Rectal smooth muscle tissue (tissue), 1 donor: ENCODE data around the gene CCRL2.
"Not testable (repeated sequence)": the region's sequence is repeated elsewhere in the genome, so short reads cannot be mapped to it uniquely, and the experiment has no call there.

ENCODE experiments used
- H3K27ac ChIP-seq: one replicate; pipeline ENCODE4 v1.7.0; 2013; ENCODE audit warnings: low read depth, low read length, inconsistent platforms
- H3K27me3 ChIP-seq: one replicate; pipeline ENCODE4 v1.7.0; 2013; ENCODE audit warnings: low read length; ENCODE audit not compliant: control insufficient read depth, insufficient read depth
- H3K36me3 ChIP-seq: one replicate; pipeline ENCODE4 v1.7.0; 2013; ENCODE audit warnings: low read length; ENCODE audit not compliant: control insufficient read depth, insufficient read depth
- H3K4me1 ChIP-seq: one replicate; pipeline ENCODE4 v1.7.0; 2013; ENCODE audit warnings: low read length; ENCODE audit not compliant: control insufficient read depth, insufficient read depth
- H3K4me3 ChIP-seq: one replicate; pipeline ENCODE4 v1.7.0; 2013; ENCODE audit warnings: low read length
- H3K9ac ChIP-seq: one replicate; pipeline ENCODE4 v1.7.0; 2013; ENCODE audit warnings: low read length

CCRL2 gene

GRCh38 chr3:46413951-46414350 is 6.9 kb downstream of the CCRL2 start:
- H3K36me3 ChIP-seq, result no peaks in the 10 kb centered on the region
- H3K4me1 ChIP-seq, result no peaks in the 10 kb centered on the region
- H3K4me3 ChIP-seq, result no peak overlapping the region
- no peak overlapping the region for H3K27ac ChIP-seq
- no peaks in the 10 kb centered on the region for H3K27me3 ChIP-seq
- no peak overlapping the region for H3K9ac ChIP-seq

DNA sequence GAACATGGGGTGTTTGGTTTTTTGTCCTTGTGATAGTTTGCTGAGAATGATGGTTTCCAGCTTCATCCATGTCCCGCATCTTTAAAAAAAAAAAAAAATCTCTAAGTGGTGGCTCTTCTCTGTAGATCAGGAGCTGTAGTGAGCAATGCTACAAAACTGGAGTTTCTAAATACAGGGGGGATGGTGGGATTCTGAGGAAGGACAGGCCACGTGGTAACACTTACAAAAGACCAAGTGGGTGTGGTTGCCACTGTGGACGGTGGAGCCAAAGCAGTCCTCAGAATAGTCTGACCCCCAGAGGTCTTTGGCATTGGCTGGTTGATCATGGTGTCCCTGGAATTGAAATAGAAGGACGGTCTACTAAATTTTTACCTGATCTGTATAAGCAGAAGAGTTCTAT is 7.7 kb downstream of the CCRL2 start:
- H3K4me3 ChIP-seq, result no peak overlapping the region
- no peak overlapping the region for H3K9ac ChIP-seq
- H3K36me3 ChIP-seq, result no peaks in the 10 kb centered on the region
- no peak overlapping the region for H3K27ac ChIP-seq
- H3K4me1 ChIP-seq, result no peaks in the 10 kb centered on the region
- no peaks in the 10 kb centered on the region for H3K27me3 ChIP-seq

- Histone ChIP-seq H3K4me1 (no peaks in the 10 kb centered on the region), H3K36me3 (no peaks in the 10 kb centered on the region), H3K4me3 (no peak overlapping the region), H3K27me3 (no peaks in the 10 kb centered on the region), H3K9ac (no peak overlapping the region), H3K27ac (no peak overlapping the region)
These were observed 9.2 kb downstream of the CCRL2 start for GRCh38 chr3:46416125-46416810.

DNA sequence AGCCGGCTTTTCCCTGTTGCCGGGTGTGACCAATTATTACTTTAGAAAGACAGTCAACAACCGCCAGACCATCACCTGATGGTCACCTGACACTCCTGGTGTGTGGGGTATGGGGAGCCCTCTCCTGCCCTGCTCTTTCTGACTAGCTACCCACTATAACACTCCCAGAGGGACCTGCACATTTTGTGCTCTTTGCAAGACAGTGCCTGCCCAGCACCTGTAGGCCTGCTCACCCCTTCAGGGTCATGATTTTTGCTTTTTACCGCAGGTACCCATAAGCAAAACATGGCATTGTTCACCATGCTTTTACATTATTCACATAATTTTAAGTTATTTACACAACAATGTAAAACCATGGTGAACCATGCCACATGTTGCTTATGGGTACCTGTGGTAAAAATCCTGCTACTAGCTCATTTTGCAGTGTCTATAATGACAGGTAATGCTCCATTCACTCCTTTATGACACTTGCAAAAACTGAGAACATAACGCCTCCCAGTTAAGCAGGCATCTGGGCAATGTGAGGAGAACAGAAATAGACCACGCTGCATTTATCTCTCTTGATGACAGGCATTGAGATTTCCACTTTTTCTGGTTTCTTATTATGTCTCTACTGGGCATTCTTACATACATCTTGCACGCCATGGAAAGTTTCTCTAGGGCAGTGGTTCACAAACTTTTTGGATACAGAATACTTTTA is 9.9 kb downstream of the CCRL2 start:
- H3K4me3 ChIP-seq, result no peak overlapping the region
- no peak overlapping the region for H3K27ac ChIP-seq
- H3K9ac ChIP-seq, result no peak overlapping the region
- no peaks in the 10 kb centered on the region for H3K27me3 ChIP-seq
- H3K4me1 ChIP-seq, result no peaks in the 10 kb centered on the region
- H3K36me3 ChIP-seq, result no peaks in the 10 kb centered on the region

GRCh38 chr3:46417841-46418611 is 11.0 kb downstream of the CCRL2 start:
- no peaks in the 10 kb centered on the region for H3K27me3 ChIP-seq
- H3K4me3 ChIP-seq, result no peak overlapping the region
- H3K27ac ChIP-seq, result no peak overlapping the region
- no peak overlapping the region for H3K9ac ChIP-seq
- H3K36me3 ChIP-seq, result no peaks in the 10 kb centered on the region
- no peaks in the 10 kb centered on the region for H3K4me1 ChIP-seq

GRCh38 chr3:46419816-46420215 is 12.8 kb downstream of the CCRL2 start:
- no peaks in the 10 kb centered on the region for H3K36me3 ChIP-seq
- no peak overlapping the region for H3K27ac ChIP-seq
- no peak overlapping the region for H3K9ac ChIP-seq
- H3K27me3 ChIP-seq, result no peaks in the 10 kb centered on the region
- no peaks in the 10 kb centered on the region for H3K4me1 ChIP-seq
- H3K4me3 ChIP-seq, result no peak overlapping the region

GRCh38 chr3:46420931-46421330 is 13.9 kb downstream of the CCRL2 start:
- no peaks in the 10 kb centered on the region for H3K27me3 ChIP-seq
- H3K4me1 ChIP-seq, result no peaks in the 10 kb centered on the region
- H3K9ac ChIP-seq, result no peak overlapping the region
- no peak overlapping the region for H3K4me3 ChIP-seq
- no peaks in the 10 kb centered on the region for H3K36me3 ChIP-seq
- H3K27ac ChIP-seq, result no peak overlapping the region

- Histone ChIP-seq H3K4me1 (no peaks in the 10 kb centered on the region), H3K27ac (no peak overlapping the region), H3K9ac (no peak overlapping the region), H3K36me3 (no peaks in the 10 kb centered on the region), H3K27me3 (no peaks in the 10 kb centered on the region), H3K4me3 (no peak overlapping the region)
These were observed 15.6 kb downstream of the CCRL2 start for GRCh38 chr3:46422617-46423016.

- Histone ChIP-seq H3K4me1 (no peaks in the 10 kb centered on the region), H3K27ac (no peak overlapping the region), H3K36me3 (no peaks in the 10 kb centered on the region), H3K9ac (no peak overlapping the region), H3K27me3 (no peaks in the 10 kb centered on the region), H3K4me3 (no peak overlapping the region)
These were observed 16.5 kb downstream of the CCRL2 start for GRCh38 chr3:46423588-46423987.

GRCh38 chr3:46426476-46426875 is 19.4 kb downstream of the CCRL2 start:
- H3K4me3 ChIP-seq, H3K36me3 ChIP-seq, H3K27me3 ChIP-seq, H3K9ac ChIP-seq, H3K4me1 ChIP-seq, H3K27ac ChIP-seq: not testable (repeated sequence)

GRCh38 chr3:46427404-46427803 is 20.3 kb downstream of the CCRL2 start:
- H3K36me3 ChIP-seq, H3K27me3 ChIP-seq, H3K4me3 ChIP-seq: not testable (repeated sequence)

DNA sequence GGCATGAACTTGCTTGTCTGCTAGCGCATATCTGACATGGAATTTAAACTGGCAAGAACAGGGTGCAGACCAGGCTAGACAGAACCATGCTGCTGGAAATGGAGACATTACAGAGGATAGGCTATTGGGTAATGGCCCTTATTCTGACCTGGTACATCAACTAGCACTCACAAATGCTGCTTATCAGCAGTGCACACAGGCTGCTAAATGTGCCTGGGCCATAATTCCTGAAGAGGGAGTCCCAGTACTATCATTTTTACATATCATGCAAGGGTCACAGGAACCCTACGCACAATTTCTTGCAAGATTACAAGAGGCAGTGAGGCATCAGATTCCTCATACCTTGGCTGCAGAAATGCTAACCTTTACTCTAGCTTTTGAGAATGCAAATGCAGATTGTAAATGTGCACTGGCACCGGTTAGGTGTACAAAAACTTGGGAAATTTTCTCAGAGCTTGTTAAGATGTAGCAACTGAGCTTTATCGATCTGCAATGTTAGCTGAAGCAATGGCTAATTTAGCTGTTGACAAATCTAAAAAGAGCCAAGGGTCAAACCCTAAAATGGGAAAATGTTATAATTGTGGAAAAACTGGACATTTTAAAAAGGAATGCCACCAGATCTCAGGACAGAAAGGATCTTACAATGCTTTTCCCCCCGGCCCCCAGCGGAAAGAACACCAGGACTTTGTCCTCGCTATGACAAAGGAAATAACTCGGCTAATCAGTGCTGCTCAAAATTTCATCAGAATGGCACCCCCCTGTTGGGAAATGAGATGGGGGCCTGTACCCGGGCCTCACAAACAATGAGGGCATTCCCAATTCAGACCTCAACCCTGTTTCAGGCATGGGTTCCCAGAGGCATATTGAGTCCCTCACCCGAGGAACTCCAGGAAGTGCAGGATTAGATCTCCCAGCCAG is 21.1 kb downstream of the CCRL2 start:
- Histone ChIP-seq H3K27me3 (no peaks in the 10 kb centered on the region), H3K9ac (no peak overlapping the region), H3K4me1 (no peaks in the 10 kb centered on the region), H3K27ac (no peak overlapping the region), H3K36me3 (no peaks in the 10 kb centered on the region), H3K4me3 (no peak overlapping the region)

More at GRCh38 chr3:46427404-46427803, 20.3 kb downstream of the CCRL2 start:
- not testable (repeated sequence) for H3K4me1 ChIP-seq, H3K9ac ChIP-seq, H3K27ac ChIP-seq
